A673 (cell line): ENCODE measurements around the gene CSNK2A1. TPM values are rescaled to one million over a fixed set of nuclear protein-coding genes. Genes with fewer than 3 reads are reported as not detected.

Source experiments
- BruUV-seq: library from RNA; stranded (reverse); fragments of 400-500 nt; replicated peaks from 2 replicates; lab custom pipeline; 2021; lab: Mats Ljungman, UMichigan
- CTCF ChIA-PET: fragments of 300-600 bp; sonication (Branson Sonifier 250); formaldehyde crosslinking; loops from one replicate; lab custom pipeline; 2022; ENCODE audit warnings: antibody characterized with exemption; lab: Charles Lee
- POLR2A ChIA-PET: fragments of 300-600 bp; sonication (Branson Sonifier 250); formaldehyde crosslinking; loops from one replicate; lab custom pipeline; 2022; ENCODE audit warnings: antibody characterized with exemption; ENCODE audit not compliant: low non-redundant PET; lab: Charles Lee
- DNase-seq: peaks from one replicate; pipeline ENCODE4 v3.0.0-alpha.2; 2015; ENCODE audit warnings: low spot score
- H3K27ac ChIP-seq: fragments of 200-600 bp; sonication (generic); 2 replicates; pipeline ENCODE4 v1.5.1; 2016; ENCODE audit warnings: mixed run types, low read depth, mild to moderate bottlenecking, mixed read lengths, antibody characterized with exemption, low read length; ENCODE audit not compliant: poor library complexity, severe bottlenecking
- H3K27me3 ChIP-seq: fragments of 200-600 bp; sonication (generic); replicated peaks from 2 replicates; pipeline ENCODE4 v1.6.1; 2017; ENCODE audit warnings: mixed run types, low read depth, mild to moderate bottlenecking, mixed read lengths, antibody characterized with exemption, low read length; ENCODE audit not compliant: insufficient read depth, poor library complexity
- H3K36me3 ChIP-seq: fragments of 200-600 bp; sonication (generic); 2 replicates; pipeline ENCODE4 v1.6.1; 2016; ENCODE audit warnings: mixed run types, mild to moderate bottlenecking, mixed read lengths, antibody characterized with exemption, low read length; ENCODE audit not compliant: insufficient read depth, poor library complexity, severe bottlenecking
- H3K4me1 ChIP-seq: fragments of 200-600 bp; sonication (generic); 2 replicates; pipeline ENCODE4 v1.6.1; 2017; ENCODE audit warnings: mixed run types, mild to moderate bottlenecking, mixed read lengths, antibody characterized with exemption, low read length; ENCODE audit not compliant: insufficient read depth, poor library complexity, severe bottlenecking
- H3K4me3 ChIP-seq: fragments of 200-600 bp; sonication (generic); 2 replicates; pipeline ENCODE4 v1.5.1; 2016; ENCODE audit warnings: low read depth, mixed run types, mild to moderate bottlenecking, mixed read lengths, low read length; ENCODE audit not compliant: poor library complexity, severe bottlenecking
- H3K9me3 ChIP-seq: fragments of 200-600 bp; sonication (generic); 2 replicates; pipeline ENCODE4 v1.6.1; 2016; ENCODE audit warnings: mixed run types, low read depth, mild to moderate bottlenecking, mixed read lengths, antibody characterized with exemption, low read length; ENCODE audit not compliant: poor library complexity, severe bottlenecking
- CTCF ChIP-seq: fragments of 300-800, 200-600 bp; sonication (generic); conservative IDR thresholded peaks from 2 replicates; pipeline ENCODE4 v1.5.1; 2017; ENCODE audit warnings: low read depth, mild to moderate bottlenecking, antibody characterized with exemption, low read length, moderate library complexity, mixed read lengths
- EZH2 ChIP-seq: fragments of 200-600 bp; sonication (generic); IDR thresholded peaks from 2 replicates; pipeline ENCODE4 v1.6.1; 2017; ENCODE audit warnings: borderline replicate concordance, low read depth, mild to moderate bottlenecking, mixed read lengths, antibody characterized with exemption, low read length; ENCODE audit not compliant: poor library complexity, severe bottlenecking
- intact Hi-C: fragments of 100-400 bp; cut with micrococcal nuclease; formaldehyde crosslinking; loops from one replicate; pipeline ENCODE4 v1.10.0; 2022; ENCODE audit not compliant: unreplicated experiment
- total RNA-seq: library from RNA; stranded (reverse); gene quantifications from 2 replicates; pipeline ENCODE4 v1.2.3, GENCODE V29; 2021

Gene CSNK2A1
- total RNA-seq, 1 experiment from 2014 or later, result 233 TPM

GRCh38 chr20:536426-537010, 7.1 kb downstream of the CSNK2A1 start:
- ChIA-PET CTCF (no interaction called here), POLR2A (no interaction called here)
- intact Hi-C loops, result no loop called here
- H3K36me3 ChIP-seq, result peaks cover 19% of the 10 kb centered on the region
- H3K9me3 ChIP-seq, result peaks cover 18% of the 10 kb centered on the region
- no peak for TF ChIP-seq CTCF
- TF ChIP-seq EZH2, result no peak
- no peak for DNase-seq
- no peak overlapping the region for H3K4me3 ChIP-seq
- H3K4me1 ChIP-seq, result peaks cover 15% of the 10 kb centered on the region
- H3K27me3 ChIP-seq, result no peaks in the 10 kb centered on the region
- H3K27ac ChIP-seq, result no peak overlapping the region
- no TSS peak for BruUV-seq

GRCh38 chr20:535958-536357, 7.6 kb downstream of the CSNK2A1 start:
- TF ChIP-seq EZH2, result no peak
- peaks cover 15% of the 10 kb centered on the region for H3K4me1 ChIP-seq
- H3K27me3 ChIP-seq, result no peaks in the 10 kb centered on the region
- POLR2A ChIA-PET, result no interaction called here
- no peak overlapping the region for H3K4me3 ChIP-seq
- CTCF ChIA-PET, result no interaction called here
- peaks cover 13% of the 10 kb centered on the region for H3K9me3 ChIP-seq
- peaks cover 14% of the 10 kb centered on the region for H3K36me3 ChIP-seq
- BruUV-seq, result no TSS peak
- no peak for DNase-seq
- no peak overlapping the region for H3K27ac ChIP-seq
- intact Hi-C loops, result no loop called here

GRCh38 chr20:533526-533925, 10.1 kb downstream of the CSNK2A1 start:
- no peaks in the 10 kb centered on the region for H3K27me3 ChIP-seq
- TF ChIP-seq EZH2 (no peak), CTCF (no peak)
- H3K4me3 ChIP-seq, result no peak overlapping the region
- H3K9me3 ChIP-seq, result peaks cover 4% of the 10 kb centered on the region
- intact Hi-C loops, result no loop called here
- H3K36me3 ChIP-seq, result peaks cover 14% of the 10 kb centered on the region
- no TSS peak for BruUV-seq
- no peak for DNase-seq
- CTCF ChIA-PET, result no interaction called here
- POLR2A ChIA-PET, result no interaction called here
- peaks cover 15% of the 10 kb centered on the region for H3K4me1 ChIP-seq
- H3K27ac ChIP-seq, result no peak overlapping the region

GRCh38 chr20:532530-532929, 11.1 kb downstream of the CSNK2A1 start:
- intact Hi-C loops, result no loop called here
- POLR2A ChIA-PET, result no interaction called here
- CTCF ChIA-PET, result no interaction called here
- Histone ChIP-seq H3K36me3 (peaks cover 23% of the 10 kb centered on the region), H3K4me1 (peaks cover 15% of the 10 kb centered on the region), H3K27ac (no peak overlapping the region), H3K4me3 (no peak overlapping the region), H3K9me3 (peaks cover 11% of the 10 kb centered on the region), H3K27me3 (no peaks in the 10 kb centered on the region)
- TF ChIP-seq CTCF (no peak), EZH2 (no peak)
- DNase-seq, result no peak
- no TSS peak for BruUV-seq
